ENCODE data around the gene FILIP1.

Gene FILIP1

DNA sequence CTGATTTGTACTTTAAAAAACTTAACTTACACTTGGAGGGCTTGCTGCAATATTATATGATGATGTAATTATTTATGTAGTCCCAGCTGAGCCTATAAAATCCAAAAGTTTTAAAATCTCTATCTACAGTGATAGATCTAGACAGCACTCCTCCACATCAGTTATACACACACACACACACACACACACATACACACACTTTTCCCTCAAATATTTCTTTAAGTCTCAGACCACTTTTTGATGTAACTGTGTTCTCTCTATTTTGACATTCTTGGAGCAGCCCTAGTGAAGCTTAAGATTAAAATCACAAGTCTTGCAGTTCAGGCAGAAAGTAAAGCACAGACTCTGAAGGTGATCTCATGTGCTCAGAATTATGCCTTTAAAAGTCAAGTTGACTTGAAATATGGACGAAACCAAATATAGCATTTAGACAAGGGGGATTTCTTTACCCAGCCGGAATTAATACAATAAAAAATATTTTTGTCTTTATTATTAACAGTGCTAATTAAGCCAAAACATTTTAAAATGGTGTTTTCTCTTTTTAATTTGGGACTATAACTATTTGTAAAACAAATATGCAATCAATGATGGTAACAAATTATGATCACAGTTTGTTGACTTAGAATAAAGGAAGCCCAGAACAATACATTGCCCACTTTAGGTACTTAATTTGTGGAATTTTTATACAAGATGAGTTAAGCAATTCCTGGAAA lies 145.5 kb downstream of the FILIP1 start:
- no peak for DNase-seq (ENCODE audit: extremely low read depth in 1 of 2, low read depth in 1 of 2)

DNA sequence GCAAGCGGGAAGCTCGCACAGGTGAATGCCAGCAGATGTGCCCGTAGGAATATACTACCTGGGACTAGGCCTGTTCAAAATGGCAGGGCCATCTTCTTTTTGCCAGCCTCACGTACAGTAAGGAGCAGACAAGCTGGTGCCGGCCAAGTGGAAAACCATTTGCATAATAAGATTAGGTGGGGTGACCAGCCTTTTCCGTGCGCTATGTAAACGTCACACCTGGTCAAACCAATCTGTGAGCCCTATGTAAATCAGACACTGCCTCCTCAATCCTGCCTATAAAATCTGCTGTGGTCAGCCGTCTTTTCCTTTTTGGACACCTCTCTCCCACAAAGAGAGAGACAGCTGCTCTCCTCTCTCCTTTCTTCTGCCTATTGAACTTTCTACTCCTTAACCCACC lies 148.2 kb downstream of the FILIP1 start:
- no peak for DNase-seq (ENCODE audit: extremely low read depth in 1 of 2, low read depth in 1 of 2)

DNA sequence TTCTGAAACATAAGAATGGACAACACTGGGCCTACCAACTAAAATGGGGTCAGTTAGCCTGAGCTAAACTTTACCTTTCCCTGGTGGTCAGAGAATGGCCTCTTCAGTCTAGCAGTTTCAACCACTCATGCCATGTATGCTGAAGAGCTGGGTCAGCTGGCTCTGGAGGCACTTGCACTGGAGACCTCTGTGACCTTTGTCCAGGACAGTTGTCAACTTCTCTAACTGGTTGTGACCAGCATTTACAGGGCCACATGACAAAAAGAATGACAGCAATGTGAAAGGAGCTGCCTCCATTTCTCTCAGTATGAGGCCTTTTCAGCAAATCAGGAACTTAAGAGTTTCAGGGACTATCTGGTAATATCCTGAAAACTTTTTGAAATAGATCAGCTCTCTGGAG lies 149.1 kb downstream of the FILIP1 start:
- no peak for DNase-seq (ENCODE audit: extremely low read depth in 1 of 2, low read depth in 1 of 2)

DNA sequence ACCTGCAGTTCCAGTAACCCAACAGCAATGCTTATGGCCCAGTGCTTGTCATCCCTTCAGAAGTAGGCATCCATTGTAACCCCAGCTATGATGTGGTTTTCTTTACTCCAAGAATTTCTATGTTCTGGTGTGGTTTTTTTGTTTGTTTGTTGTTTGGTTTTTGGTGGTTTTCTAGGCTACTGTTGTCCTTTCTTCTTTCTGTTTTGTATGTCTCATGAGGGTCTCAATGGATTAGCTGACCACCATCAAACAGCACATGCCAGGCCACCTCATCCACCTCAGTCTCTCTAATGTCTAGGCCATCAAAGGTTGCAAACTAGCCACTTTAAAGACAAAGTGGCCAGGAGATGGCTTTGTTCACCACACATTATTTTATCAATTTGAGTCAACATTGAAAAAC lies 149.6 kb downstream of the FILIP1 start:
- no peak for DNase-seq (ENCODE audit: extremely low read depth in 1 of 2, low read depth in 1 of 2)

DNA sequence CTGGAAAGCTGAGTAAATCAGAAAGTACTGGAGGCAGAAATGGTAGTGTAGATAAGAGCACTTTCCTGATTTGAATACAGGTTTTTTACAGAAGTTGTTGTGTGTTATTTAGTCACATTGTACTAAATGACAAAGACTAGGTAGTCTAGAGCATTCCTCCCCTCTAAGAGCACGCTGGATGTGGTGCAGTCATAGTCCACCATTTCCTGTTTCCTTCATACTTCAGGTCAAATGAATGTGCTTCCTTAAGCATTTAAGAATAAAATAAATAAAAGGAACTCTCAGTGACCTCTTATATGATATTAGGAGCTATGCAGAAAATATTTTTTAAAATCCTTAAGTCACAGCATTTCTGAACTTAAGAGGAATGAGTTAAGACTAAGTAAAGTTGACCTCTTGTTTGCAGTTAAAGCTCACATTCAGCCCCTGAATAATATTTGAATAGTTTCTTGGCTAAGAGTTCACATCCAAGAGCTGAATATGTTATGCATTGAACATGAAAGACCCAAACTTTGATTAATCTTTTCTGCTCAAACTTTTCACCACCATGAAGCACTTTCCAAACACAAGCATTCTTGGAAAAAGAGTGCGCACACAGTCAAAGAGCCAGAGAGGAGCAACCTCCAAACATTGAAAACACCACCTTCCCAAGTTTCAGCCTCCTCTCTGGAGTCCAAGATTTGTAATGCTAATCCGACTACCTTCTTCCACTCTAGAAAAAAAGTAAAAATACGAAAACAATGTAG lies 155.6 kb downstream of the FILIP1 start:
- no peak for DNase-seq (ENCODE audit: extremely low read depth in 1 of 2, low read depth in 1 of 2)

DNA sequence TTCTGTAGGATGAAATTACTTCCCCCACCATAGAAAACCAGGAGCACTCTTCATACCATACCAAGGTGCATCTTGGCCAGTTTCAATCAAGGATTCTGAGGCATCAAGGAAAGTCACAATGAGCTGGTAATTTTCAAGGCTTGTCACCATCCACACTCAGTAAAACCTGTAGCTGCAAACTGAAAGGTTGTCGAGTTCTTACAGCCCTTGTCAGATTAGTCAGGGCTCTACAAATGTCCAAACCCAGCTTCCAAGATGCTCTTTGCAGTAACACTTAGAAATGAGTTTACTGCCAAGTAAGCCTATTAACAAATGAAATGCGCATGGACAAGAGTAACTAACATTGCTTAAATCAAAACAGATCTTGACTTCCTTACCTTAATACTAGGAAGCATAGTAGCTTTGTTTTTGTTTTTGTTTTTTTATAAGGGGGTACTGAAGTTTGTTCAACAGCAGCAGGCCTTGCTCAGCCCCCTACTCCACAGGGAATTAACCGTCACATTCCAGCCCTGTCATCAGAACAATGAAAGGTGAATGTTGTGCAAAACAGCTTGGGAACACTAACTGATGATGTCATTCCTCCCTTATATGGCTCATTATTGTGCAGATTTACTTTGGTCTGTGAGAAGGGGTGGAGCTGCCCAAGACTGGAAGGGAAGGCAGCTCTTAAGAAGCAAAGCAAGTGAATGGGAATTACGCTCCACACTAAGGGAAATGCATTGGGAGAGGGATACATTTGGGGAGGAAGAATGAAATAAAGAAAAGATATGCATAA lies 159.1 kb downstream of the FILIP1 start:
- DNase-seq (ENCODE audit: extremely low read depth in 1 of 2, low read depth in 1 of 2): no peak

DNA sequence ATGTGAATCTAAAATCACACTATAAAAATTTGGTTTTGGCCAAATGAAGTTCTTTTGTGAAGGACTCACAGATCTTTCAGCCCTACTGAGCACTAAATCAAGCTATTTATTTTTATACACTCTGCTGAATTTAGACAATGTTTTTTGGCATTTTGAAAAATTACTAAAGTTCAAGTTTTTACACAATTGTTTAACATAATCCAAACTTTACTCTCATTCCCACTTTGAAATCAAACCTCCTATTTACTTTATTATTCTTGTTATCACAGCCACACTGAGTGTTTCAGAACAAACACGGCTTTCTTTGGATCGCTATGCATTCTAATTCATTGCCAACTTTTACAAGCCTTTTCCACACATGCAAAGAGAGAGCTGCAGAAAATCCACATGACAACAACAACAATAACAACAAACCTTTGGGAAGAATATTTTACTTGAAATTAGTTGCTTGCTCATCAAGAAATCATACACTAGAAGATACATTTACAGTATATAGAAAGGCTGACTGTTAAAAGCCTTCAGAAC lies 159.9 kb downstream of the FILIP1 start:
- no peak for DNase-seq (ENCODE audit: extremely low read depth in 1 of 2, low read depth in 1 of 2)

DNA sequence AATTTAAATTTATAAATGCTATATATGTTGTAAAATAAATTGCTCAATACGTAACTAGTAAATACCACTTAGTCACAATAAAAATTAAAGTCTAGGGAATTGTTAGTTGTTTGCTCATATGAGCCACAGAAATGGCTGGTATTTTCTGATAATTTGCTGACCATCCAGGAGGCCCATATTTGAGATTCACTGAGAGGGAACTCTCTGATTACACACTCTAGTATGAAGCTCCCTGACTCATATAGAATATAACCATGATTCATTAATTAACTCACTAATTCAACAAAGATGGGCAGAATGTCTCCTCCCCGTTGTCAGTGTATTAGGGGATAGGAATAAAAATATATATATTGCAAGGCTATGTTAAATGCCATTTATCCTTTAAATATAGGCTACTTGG lies 162.4 kb downstream of the FILIP1 start:
- DNase-seq (ENCODE audit: extremely low read depth in 1 of 2, low read depth in 1 of 2): no peak

DNA sequence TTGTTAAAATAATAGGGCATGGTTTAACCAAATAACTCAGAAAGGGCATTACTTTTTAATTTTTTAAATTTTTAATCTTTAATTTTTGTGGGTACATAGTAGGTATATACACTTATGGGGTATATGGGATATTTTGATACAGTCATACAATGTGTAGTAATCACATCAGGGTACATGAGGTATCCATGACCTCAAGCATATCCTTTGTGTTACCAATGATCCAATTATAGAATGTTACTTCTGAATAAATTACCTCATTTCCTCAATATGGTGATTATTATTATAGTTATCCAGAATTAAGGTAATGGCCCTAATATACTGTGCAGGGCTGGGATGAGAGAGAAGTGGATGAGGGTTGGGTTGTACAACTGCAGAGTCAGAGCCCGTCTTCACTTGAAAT lies 163.9 kb downstream of the FILIP1 start:
- DNase-seq (ENCODE audit: extremely low read depth in 1 of 2, low read depth in 1 of 2): no peak

DNA sequence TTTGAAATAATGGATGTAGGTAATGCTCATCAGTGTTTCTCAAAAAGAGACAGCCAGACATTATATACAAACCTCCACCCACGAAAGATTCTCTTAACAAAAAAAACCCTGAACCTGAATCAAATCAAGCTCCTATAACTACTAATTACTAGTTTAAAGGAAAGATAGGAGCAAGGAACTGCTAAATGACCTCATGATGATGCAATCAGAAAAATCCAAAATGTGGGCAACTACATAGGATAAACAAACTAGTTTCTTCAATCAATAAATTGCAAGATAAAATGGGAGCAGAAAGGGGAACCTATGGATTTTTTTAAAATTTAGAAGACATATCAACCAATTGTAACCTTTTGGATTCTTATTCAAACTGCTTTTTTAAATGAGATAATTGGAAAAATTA lies 165.8 kb downstream of the FILIP1 start:
- DNase-seq (ENCODE audit: extremely low read depth in 1 of 2, low read depth in 1 of 2): no peak

DNA sequence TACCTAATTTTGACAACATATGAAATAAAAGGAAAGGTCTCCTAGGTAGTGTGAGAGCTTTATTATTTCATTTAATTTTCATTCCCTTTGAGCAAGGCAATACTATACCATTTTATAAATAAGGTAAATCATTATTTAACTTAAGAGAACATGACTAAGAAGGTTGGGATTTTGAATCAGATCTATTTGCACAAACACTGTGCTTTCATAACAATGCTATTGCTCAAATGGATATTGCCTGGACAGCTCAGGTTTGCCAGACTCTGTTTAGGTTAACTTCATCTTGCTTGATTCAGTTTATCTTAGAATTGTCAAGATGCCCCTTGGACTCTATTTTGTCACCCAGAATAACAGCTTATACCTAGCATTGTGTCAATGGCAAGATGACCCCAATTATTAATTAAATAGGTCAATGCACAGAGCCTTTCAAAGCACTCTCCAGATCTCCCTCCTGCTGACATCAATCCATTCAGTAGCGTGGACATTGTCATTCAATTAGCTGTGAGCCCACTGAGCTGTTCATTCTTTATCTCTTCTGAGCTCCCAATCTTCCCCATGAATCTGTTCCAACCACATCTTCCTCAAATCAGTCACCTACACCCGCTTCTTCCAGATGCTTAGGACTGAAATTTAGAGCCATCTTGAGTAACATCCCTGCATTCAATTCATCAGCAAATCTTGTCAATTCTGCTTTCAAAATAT lies 166.9 kb downstream of the FILIP1 start:
- no peak for DNase-seq (ENCODE audit: extremely low read depth in 1 of 2, low read depth in 1 of 2)

DNA sequence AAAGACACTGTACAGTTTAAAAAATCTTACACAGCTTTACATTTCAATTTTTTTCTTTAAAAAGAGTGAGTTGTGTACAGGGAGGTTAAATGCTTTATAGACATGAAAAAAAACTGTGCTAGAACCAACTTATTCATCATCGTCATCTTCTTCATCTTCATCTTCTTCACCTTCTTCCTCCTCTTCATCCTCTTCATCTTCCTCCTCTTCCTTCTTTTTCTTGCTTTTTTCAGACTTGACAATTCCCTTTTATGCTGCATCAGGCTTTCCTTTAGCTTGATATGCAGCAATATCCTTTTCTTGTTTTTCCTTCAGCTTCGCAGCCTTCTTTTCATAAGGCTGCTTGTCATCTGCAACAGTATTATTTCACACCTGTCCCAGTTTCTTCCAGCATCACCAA lies 174.7 kb downstream of the FILIP1 start:
- no peak for DNase-seq (ENCODE audit: extremely low read depth in 1 of 2, low read depth in 1 of 2)

DNA sequence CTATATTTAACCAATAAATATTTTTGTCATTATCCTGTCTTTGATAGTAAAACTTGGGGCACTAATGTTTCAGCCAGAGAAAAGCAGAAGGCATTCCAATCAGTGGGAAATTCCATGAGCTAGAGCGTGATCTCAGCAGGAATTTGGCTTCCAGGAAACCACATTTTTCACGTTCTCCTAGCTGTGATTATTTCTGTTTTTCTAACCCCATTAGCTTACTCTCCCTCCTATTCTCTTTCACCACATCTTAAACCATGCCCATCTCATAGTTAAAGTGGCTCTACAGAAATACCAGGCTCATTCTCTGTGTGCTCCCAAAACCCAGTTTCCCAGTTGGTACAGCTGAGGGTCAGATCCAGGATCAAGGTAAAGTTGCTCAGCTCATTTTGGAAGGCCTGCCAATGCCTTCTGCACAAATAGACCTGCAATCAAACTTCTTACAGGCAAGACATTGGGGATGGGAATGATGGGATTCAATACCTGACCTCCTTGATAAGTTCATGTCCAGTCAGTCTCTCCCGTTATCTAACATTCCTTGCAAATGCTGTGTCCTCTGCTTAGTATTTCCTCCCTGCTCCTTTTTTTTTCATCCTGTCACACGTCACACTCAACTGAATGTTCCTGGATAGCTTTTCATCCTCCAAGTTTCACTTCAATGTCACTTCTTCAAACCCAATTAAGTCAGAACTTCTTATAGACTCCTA lies 175.9 kb downstream of the FILIP1 start:
- DNase-seq (ENCODE audit: extremely low read depth in 1 of 2, low read depth in 1 of 2): no peak

DNA sequence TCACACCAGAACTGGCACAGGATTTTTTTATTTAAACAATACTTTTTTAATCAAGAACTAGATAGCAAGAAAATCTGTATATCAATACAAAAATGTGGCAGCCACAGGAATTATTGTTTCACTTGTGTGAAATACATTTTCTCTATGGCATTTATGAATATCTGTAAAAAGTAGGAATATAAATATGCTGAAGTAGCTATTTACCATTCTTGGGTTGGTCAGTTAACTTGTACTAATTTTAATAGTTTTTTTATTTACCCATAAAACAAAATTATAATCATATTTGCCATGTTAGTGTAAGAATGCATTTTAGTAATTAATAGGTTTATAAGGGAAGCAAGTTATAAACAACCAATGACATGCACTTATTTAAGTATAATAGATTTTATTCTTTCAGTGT lies 177.6 kb downstream of the FILIP1 start:
- DNase-seq (ENCODE audit: extremely low read depth in 1 of 2, low read depth in 1 of 2): no peak

DNA sequence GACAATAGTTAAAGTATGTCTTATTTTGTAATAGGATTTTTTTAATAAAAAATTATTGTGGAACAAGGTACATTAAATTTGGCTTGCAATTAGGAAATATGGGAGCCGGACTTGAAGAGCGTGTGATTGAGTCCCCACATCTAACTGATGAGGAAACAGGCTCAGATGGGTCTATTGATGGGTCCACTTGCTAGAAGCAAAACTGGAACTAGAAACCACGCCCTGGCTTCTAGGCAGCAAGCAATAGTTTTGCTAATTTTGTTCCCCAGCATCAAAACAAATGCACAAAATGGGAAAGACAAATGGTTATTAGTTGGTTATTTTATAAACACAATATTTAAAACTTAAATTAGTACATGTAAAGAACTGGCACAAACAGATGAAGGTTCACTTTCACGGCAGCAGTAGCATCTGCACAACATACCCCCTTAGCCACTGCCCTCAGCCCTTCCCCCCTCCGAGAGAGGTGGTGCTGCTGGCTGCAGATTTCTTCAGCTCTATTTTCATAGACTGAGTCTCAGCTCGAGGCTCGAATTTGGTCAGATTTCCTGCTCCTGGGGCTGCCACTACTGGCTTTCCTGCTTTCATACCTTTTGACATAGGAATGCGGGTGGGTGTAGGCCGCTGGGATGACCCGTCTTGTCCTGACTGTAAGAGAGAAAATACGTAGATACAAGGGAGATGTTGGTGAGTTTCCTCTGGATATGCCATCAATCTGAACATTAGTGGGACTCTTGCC lies 185.2 kb downstream of the FILIP1 start:
- no peak for DNase-seq (ENCODE audit: extremely low read depth in 1 of 2, low read depth in 1 of 2)

DNA sequence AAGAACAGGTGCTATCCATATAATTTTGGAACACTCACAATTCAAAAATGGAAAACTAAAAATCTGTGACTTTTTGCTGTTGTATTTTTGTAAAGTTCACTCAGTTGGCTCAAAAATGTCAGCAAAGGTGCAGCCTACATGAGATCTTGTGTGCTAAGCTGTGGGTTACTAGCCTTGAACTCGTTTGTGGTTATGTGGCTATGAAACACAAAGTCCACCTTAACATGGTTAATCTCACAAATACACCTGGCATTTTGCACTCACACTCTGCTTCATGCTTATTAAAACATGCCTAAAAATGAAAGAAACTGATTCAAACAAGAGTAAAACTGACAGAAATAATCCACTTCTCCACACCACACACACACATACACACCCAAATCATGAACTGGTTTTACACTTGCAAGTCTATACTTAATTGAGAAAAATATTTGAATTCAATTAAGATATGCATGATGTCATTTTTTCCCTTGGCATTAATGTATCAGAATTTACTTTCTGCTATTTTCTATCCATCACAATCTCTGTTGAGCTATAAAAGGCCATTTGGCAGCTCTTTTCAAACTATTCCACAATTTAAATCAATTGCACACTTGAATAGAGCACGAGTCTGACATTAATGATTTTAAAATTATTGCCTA lies 186.1 kb downstream of the FILIP1 start:
- DNase-seq (ENCODE audit: extremely low read depth in 1 of 2, low read depth in 1 of 2): no peak

DNA sequence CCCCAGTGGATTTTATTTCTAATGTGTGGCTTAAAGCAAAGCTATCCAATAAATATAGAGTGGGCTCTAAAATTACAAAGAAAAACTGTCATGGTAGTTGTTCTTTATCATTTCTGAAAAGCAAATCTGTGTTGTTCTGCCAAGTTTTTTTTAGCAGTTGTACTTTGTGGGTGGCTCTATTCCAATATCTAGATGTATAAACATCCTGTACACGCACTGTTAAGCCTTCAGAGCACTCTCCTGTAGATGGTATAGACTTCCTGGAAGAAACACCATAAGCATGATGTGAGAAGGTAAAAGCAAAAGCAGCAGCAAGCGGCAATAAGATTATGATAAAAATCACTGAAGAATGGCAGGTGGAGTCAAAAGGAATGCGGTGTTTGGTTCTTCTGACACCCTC lies 187.5 kb downstream of the FILIP1 start:
- no peak for DNase-seq (ENCODE audit: extremely low read depth in 1 of 2, low read depth in 1 of 2)

DNA sequence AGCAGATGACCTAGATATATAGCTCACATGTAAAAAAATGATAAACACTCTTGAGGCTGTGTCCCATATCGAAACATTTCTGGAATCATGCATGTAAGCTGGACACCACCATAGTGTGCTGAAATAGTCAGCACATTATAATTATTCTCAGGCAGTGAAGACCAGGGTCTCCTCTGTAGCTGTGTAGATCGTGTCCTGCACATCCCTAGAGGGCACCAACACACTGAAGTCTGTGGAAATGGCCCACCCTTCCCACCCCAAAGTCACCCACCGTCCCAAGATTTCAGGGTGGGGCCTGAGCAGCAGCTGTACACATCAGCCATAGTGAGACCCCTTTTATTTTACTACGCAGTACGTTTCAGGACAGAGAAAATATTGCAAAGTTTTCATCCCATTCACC lies 188.0 kb downstream of the FILIP1 start:
- DNase-seq (ENCODE audit: extremely low read depth in 1 of 2, low read depth in 1 of 2): no peak

DNA sequence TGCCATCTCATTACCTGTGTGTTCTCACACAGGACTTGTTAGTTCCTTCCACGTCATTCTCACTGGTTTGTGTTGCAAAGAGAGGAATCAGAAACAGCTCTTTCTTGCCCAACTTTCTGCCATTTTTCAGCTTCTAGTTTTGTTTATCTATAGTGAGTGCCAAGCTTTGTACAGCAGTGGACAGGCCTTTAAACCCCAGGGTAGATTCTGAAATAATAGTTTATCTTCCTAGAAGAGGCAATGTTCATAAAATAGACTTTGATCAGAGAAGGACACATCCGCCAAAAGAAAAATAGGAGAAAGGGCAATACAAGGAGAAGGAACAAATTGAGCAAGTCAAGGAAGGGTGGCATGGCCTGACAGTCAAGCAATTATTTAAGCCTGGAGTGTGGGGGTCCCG lies 191.3 kb downstream of the FILIP1 start:
- DNase-seq (ENCODE audit: extremely low read depth in 1 of 2, low read depth in 1 of 2): no peak

Measured in activated CD8-positive, alpha-beta memory T cell treated with anti-CD3 and anti-CD28 coated beads for 1 hour (primary cell).